8988T (cell line): Measurements from ENCODE around the gene CHD3.

Experiments used
- DNase-seq: peaks from one replicate; pipeline ENCODE4 v3.0.0; 2011

CHD3 gene

GRCh38 chr17:7875804-7876370, 12.7 kb upstream of the CHD3 start:
- DNase-seq = no peak

DNA sequence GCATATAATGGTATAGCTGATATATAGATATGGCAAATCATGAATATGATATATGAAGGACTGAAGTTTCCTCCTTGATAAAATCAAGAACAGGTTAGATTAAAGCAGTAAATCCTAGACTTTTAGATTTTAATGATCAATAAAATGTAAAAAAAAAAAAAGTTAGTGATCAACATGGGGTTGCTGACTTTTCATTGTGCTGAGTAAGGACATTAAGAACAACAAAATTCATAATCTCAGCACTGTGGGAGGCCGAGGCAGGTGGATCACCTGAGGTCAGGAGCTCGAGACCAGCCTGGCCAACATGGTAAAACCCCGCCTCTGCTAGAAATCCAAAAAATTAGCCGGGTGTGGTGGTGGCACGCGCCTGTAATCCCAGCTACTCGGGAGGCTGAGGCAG, 10.4 kb upstream of the CHD3 start:
- no peak for DNase-seq

DNA sequence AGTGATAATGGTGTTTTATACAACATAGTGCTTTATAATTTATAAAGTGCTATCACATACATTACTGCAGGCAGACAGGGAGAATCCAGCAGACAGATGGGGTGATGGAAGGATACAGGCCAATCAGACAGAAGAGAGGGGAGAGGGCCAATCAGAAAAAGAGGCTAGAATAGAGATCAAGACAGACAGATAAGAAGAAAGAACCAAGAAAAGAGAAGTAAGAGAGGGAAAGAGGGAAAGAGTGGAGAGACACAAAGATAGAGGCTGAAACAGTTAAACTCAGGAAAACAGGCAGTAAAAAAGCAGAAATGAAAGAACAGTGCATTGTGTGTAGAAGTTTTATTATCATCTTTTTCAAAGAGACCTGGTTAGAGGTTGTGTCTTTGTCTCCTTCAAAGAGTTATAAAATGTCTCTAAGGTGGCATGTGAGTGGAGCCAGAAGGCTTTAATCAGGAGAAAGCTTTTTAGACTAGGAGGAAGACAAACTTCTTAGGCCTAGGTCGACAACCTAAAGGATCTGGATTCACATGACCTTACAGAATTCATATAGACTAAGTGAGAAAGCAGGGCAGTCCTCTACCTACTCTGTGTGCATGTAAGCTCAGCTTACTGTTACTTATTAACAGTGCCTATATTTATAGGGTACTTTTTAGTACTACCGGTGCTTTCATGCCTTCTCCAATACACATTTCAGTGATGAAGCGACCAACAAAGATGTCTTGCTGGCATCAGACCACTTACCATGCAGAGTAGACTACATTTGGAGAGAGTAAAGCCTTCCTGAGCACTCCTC, 8.3 kb upstream of the CHD3 start:
- no peak for DNase-seq

DNA sequence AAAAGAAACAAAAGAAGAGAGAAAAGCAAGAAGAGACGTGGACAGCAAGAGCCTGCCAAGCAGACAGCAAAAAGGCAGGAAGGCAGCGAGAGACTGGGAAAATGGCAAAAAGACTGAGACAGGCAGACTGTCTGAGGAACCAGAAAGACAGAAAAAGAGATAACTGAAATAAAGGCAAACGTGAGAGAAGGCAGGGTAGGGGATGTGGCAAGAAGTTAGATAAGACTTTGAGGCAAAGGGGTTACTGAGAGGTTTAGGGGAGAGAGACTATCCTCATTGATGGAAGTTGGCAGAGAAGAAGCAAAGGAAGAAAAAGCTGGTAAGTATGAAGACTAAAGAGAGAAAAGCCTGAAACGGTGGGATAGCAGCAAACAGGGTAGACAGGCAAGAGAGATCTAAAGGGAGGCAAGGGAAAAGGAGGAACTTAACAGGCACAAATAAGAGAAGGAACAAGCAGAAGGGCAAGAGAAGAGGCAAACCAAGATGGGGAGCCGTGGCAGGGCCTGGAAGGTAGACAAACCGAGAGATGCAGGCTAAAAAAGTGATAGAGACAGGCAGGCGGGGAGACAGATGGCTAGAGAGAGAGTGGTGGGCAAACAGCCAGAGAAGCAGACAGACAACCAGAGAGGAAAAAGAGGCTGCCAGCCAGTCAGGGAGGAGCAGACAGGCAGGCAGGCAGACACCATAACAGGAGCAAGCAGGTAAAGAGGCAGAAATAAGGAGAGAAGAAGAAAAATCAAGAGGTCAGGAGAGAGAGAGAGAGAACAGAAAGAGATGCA, 7.1 kb upstream of the CHD3 start:
- DNase-seq = no peak

- no peak for DNase-seq
These were observed 6.5 kb upstream of the CHD3 start for GRCh38 chr17:7882068-7882467.

- DNase-seq = no peak
These were observed 6.0 kb upstream of the CHD3 start for GRCh38 chr17:7882629-7883028.

- no peak for DNase-seq
These were observed 4.7 kb upstream of the CHD3 start for GRCh38 chr17:7883781-7884386.

GRCh38 chr17:7884581-7885366, 3.8 kb upstream of the CHD3 start:
- DNase-seq = no peak

DNA sequence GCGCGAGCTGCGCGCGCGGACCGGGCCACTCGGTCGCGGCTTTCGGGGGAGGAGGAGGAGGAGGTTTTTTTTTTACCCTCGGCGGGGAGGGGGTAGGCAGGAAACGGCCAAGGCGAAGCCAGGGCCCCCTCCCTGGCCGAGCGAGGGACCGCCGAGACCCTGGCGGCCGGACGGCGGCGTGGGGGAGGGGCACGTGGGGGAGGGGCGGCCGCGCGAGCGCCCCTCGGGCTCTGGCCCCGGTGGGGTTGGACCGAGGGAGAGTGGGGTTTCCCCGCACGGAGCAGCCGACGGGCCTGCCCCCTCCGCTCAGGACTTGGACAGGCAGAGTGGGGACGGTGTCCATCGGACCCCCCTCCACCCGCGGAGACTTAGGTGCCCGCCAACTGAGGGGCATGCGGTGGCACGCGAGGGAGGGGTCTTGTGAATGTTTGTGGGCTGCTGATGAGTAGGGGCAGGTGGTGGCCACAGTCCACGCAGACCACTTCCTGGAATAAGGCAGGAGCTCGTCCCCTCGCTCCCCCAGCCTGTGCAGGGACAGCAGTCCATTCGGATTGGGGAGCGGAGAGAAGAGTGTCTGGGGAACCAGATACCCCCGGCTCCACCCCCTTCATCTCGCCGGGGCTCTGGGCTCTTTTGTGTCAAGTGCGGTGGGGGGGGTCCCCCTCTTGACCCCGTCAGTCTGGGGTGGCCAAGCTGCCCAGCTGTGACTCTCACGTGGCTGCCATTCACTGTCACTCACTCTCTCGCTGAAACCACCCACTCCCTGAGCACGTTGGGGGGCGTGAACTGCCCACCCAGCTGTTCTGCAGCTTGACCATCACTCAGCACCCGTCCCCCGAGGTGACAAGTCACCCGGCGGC, 3.0 kb upstream of the CHD3 start:
- peak; percentile 58 for DNase-seq

- no peak for DNase-seq
These were observed 2.2 kb upstream of the CHD3 start for GRCh38 chr17:7886227-7887037.

DNA sequence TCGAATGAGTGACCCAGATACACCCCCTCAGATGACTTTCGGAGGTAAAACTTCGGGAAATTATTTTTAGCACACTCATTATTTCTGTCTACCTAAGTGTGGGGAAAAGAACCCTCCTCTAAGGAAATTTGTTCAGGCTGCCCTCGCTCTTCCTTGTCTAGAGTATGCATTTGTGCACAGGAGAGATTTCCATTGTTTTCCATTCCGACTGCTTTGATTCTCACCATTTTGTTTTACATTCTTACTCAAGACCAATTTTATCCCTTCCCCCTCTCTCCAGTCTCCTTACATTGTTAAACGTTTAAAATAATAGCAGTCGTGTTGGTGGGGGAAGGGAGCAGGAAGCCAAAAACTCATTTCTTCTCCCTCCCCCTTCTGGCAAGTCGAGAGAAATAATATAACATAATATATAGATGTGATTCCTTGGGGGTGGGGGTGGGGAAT, 1.5 kb upstream of the CHD3 start:
- no peak for DNase-seq

- DNase-seq = peak; percentile 69
These were observed 956 bp upstream of the CHD3 start for GRCh38 chr17:7887482-7888183.

- peak; percentile 72 for DNase-seq
These were observed 772 bp downstream of the CHD3 start for GRCh38 chr17:7889166-7889955.

DNA sequence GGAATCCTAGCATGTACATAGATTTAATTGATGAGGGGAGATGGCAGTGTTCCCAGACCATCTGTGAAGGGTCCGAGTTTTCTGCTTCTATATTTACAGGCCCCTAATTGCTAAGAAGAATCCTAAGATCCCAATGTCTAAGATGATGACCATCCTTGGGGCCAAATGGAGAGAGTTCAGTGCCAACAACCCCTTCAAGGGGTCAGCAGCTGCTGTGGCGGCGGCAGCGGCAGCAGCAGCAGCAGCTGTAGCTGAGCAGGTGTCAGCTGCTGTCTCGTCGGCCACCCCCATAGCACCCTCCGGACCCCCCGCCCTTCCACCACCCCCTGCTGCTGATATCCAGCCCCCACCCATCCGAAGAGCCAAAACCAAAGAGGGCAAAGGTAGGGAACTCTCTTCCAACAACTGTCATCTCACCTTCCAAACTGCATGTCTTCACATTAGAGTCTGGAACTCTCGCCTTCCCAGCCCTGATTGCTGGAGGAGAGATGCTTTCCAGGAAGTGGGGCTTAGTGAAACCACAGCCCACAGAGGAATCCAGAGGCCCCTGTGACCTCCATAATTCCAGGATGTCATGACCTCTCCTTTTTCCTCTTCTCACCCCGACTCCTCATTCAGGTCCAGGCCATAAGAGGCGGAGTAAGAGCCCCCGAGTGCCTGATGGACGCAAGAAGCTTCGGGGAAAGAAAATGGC, 4.7 kb downstream of the CHD3 start:
- no peak for DNase-seq

DNA sequence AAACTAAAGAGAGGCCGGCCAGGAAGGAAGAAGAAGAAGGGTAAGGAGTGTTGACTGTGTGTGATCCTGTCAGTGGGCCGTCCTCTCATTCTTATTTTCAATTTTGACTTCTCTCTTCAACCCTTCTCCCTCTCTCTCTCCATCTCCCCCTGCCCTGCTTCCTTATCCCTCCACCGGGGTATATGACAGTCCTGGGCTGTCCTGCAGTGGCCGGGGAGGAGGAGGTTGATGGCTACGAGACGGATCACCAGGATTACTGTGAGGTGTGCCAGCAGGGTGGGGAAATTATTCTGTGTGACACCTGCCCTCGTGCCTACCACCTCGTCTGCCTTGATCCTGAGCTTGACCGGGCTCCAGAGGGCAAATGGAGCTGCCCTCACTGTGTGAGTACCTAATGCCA, 5.6 kb downstream of the CHD3 start:
- DNase-seq = no peak

DNA sequence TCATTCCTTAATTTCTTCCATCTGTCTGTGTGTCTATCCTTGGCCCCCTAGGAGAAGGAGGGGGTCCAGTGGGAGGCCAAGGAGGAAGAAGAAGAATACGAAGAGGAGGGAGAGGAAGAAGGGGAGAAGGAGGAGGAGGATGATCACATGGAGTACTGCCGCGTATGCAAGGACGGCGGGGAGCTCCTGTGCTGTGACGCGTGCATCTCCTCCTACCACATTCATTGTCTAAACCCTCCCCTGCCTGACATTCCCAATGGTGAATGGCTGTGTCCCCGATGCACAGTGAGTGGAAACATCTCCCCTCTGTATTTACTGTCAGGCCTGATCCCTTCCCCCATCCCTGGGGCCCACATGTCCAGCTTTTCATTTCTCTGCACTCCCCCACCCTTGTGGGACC, 6.3 kb downstream of the CHD3 start:
- no peak for DNase-seq

DNA sequence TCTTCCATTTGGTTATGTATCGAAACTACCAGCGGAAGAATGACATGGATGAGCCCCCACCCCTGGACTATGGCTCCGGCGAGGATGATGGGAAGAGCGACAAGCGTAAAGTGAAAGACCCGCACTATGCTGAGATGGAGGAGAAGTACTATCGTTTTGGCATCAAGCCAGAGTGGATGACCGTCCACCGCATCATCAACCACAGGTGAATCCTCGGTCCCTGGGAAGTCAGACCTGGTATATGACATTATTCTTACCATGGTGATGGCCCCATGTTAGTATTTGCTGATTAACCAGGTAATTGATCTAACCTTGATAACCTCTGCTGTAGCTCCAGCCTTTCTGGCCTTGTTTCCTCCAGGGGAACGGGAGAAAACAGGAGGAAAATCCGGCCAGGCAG, 8.5 kb downstream of the CHD3 start:
- no peak for DNase-seq

- DNase-seq = no peak
These were observed 9.2 kb downstream of the CHD3 start for GRCh38 chr17:7897773-7898172.
